H9 (cell line): Measurements from ENCODE around the gene SNHG17. TPM values are rescaled to one million over a fixed set of nuclear protein-coding genes. Genes with fewer than 3 reads are reported as not detected.

Experiments
- DNase-seq: peaks from one replicate; pipeline ENCODE4 v3.0.0-alpha.2; 2017
- H2AFZ ChIP-seq: one replicate; pipeline ENCODE4 v1.6.1; 2013; ENCODE audit warnings: mild to moderate bottlenecking, low read length, control low read depth, moderate library complexity
- H2AK5ac ChIP-seq: 2 replicates; pipeline ENCODE4 v1.6.1; 2013; ENCODE audit warnings: low read length, control low read depth, mixed read lengths; ENCODE audit not compliant: insufficient read length
- H2BK120ac ChIP-seq: one replicate; pipeline ENCODE4 v1.6.1; 2013; ENCODE audit warnings: low read depth, mild to moderate bottlenecking, low read length, control low read depth, inconsistent platforms; ENCODE audit not compliant: poor library complexity, severe bottlenecking
- H2BK12ac ChIP-seq: 2 replicates; pipeline ENCODE4 v1.6.1; 2013; ENCODE audit warnings: low read length, control low read depth, mixed read lengths, low read depth; ENCODE audit not compliant: insufficient read length
- H2BK15ac ChIP-seq: 2 replicates; pipeline ENCODE4 v1.6.1; 2013; ENCODE audit warnings: low read depth, low read length, control low read depth
- H2BK20ac ChIP-seq: one replicate; pipeline ENCODE4 v1.6.1; 2013; ENCODE audit warnings: low read depth, mild to moderate bottlenecking, low read length, control low read depth, inconsistent platforms; ENCODE audit not compliant: poor library complexity, severe bottlenecking
- H2BK5ac ChIP-seq: 2 replicates; pipeline ENCODE4 v1.6.1; 2013; ENCODE audit warnings: low read length, control low read depth, mixed read lengths; ENCODE audit not compliant: insufficient read length
- H3K14ac ChIP-seq: 2 replicates; pipeline ENCODE4 v1.6.1; 2013; ENCODE audit warnings: low read length, control low read depth; ENCODE audit not compliant: insufficient read depth
- H3K18ac ChIP-seq: 2 replicates; pipeline ENCODE4 v1.6.1; 2013; ENCODE audit warnings: low read depth, mild to moderate bottlenecking, mixed read lengths, low read length, control low read depth; ENCODE audit not compliant: insufficient read length
- H3K23ac ChIP-seq: 2 replicates; pipeline ENCODE4 v1.6.1; 2013; ENCODE audit warnings: low read length, control low read depth, mixed read lengths, low read depth; ENCODE audit not compliant: insufficient read length
- H3K23me2 ChIP-seq: 2 replicates; pipeline ENCODE4 v1.6.1; 2013; ENCODE audit warnings: low read depth, mild to moderate bottlenecking, mixed read lengths, low read length, control low read depth; ENCODE audit not compliant: insufficient read length, poor library complexity, severe bottlenecking
- H3K27ac ChIP-seq: 2 replicates; pipeline ENCODE4 v1.5.1; 2013; ENCODE audit warnings: low read length, control low read depth, mixed read lengths, low read depth; ENCODE audit not compliant: insufficient read length
- H3K27me3 ChIP-seq: 2 replicates; pipeline ENCODE4 v1.6.1; 2013; ENCODE audit warnings: low read length, control low read depth, inconsistent platforms; ENCODE audit not compliant: insufficient read depth
- H3K4ac ChIP-seq: 2 replicates; pipeline ENCODE4 v1.6.1; 2013; ENCODE audit warnings: low read depth, mild to moderate bottlenecking, control low read depth, inconsistent platforms, low read length, moderate library complexity
- H3K4me1 ChIP-seq: 2 replicates; pipeline ENCODE4 v1.6.1; 2013; ENCODE audit warnings: low read length, control low read depth, inconsistent platforms; ENCODE audit not compliant: insufficient read depth
- H3K4me2 ChIP-seq: 2 replicates; pipeline ENCODE4 v1.6.1; 2013; ENCODE audit warnings: low read length, control low read depth, mixed read lengths; ENCODE audit not compliant: insufficient read length, insufficient read depth
- H3K56ac ChIP-seq: 2 replicates; pipeline ENCODE4 v1.6.1; 2013; ENCODE audit warnings: low read depth, mild to moderate bottlenecking, mixed read lengths, low read length, control low read depth; ENCODE audit not compliant: insufficient read length
- H3K79me1 ChIP-seq: 2 replicates; pipeline ENCODE4 v1.6.1; 2013; ENCODE audit warnings: low read depth, mild to moderate bottlenecking, moderate library complexity, low read length, control low read depth, inconsistent platforms; ENCODE audit not compliant: insufficient read depth, poor library complexity, severe bottlenecking
- H3K79me2 ChIP-seq: 2 replicates; pipeline ENCODE4 v1.6.1; 2013; ENCODE audit warnings: low read length, control low read depth, inconsistent platforms; ENCODE audit not compliant: insufficient read depth
- H3K9ac ChIP-seq: 2 replicates; pipeline ENCODE4 v1.6.1; 2013; ENCODE audit warnings: low read length, control low read depth, mixed read lengths; ENCODE audit not compliant: insufficient read length; ENCODE audit errors: extremely low read depth
- H3K9me3 ChIP-seq: one replicate; pipeline ENCODE4 v1.6.1; 2013; ENCODE audit warnings: low read depth, low read length, inconsistent platforms; ENCODE audit not compliant: control insufficient read depth
- H3T11ph ChIP-seq: one replicate; pipeline ENCODE4 v1.6.1; 2013; ENCODE audit warnings: mild to moderate bottlenecking, low read length, control low read depth, inconsistent platforms
- H4K20me1 ChIP-seq: one replicate; pipeline ENCODE4 v1.6.1; 2013; ENCODE audit not compliant: control insufficient read depth, insufficient read length, insufficient read depth
- H4K5ac ChIP-seq: 2 replicates; pipeline ENCODE4 v1.6.1; 2013; ENCODE audit warnings: low read depth, mild to moderate bottlenecking, mixed read lengths, low read length, control low read depth; ENCODE audit not compliant: insufficient read length
- H4K8ac ChIP-seq: replicated peaks from 2 replicates; pipeline ENCODE4 v1.6.1; 2013; ENCODE audit warnings: low read length, control low read depth, mixed read lengths, low read depth; ENCODE audit not compliant: insufficient read length
- H4K91ac ChIP-seq: 2 replicates; pipeline ENCODE4 v1.6.1; 2013; ENCODE audit warnings: low read depth, mild to moderate bottlenecking, moderate library complexity, mixed read lengths, low read length, control low read depth; ENCODE audit not compliant: insufficient read length
- H3K27ac Mint-ChIP-seq, 3 experiments: 2 replicates in 2 of 3; 3 replicates in 1 of 3; pipeline ENCODE4 v1.8.0; 2020 to 2021; ENCODE audit warnings: mixed read lengths in 3 of 3, mild to moderate bottlenecking in 1 of 3, moderate library complexity in 1 of 3
- H3K27me3 Mint-ChIP-seq: 2 replicates; pipeline ENCODE4 v1.8.0; 2021; ENCODE audit warnings: low read depth, mild to moderate bottlenecking, moderate library complexity, mixed read lengths
- H3K36me3 Mint-ChIP-seq, 3 experiments: 2 replicates in 2 of 3; 3 replicates in 1 of 3; pipeline ENCODE4 v1.8.0; 2020 to 2021; ENCODE audit warnings: low read depth in 3 of 3, mixed read lengths in 3 of 3; ENCODE audit not compliant: insufficient read depth in 1 of 3
- H3K4me1 Mint-ChIP-seq, 2 experiments: 2 replicates each; pipeline ENCODE4 v1.8.0; 2020; ENCODE audit warnings: mixed read lengths in 2 of 2
- H3K4me3 Mint-ChIP-seq, 2 experiments: 2 replicates in 1 of 2; 3 replicates in 1 of 2; pipeline ENCODE4 v1.8.0; 2020 to 2021; ENCODE audit warnings: mild to moderate bottlenecking in 2 of 2, mixed read lengths in 2 of 2, moderate library complexity in 1 of 2
- H3K9me3 Mint-ChIP-seq, 2 experiments: 2 replicates in 1 of 2; 3 replicates in 1 of 2; pipeline ENCODE4 v1.8.0; 2020; ENCODE audit warnings: mild to moderate bottlenecking in 2 of 2, mixed read lengths in 2 of 2, moderate library complexity in 1 of 2
- CTCF ChIP-seq: fragments of 200-600 bp; sonication (generic); conservative IDR thresholded peaks from 3 replicates; pipeline ENCODE4 v1.8.0; 2021; ENCODE audit warnings: antibody characterized with exemption, mild to moderate bottlenecking
- WGBS: extraction: QIAGEN DNeasy Blood & Tissue Kit; methylation state at CpG from one replicate; pipeline ENCODE4 v1.1.7; 2013; ENCODE audit warnings: missing lambda C conversion rate, low lambda C conversion rate, mixed read lengths; ENCODE audit not compliant: insufficient read length; ENCODE audit errors: extremely low coverage; 5-methylcytosine and 5-hydroxymethylcytosine counted together
- total RNA-seq: library from RNA; stranded (reverse); gene quantifications from 2 replicates; pipeline ENCODE4 v1.2.1, GENCODE V29; 2021

The SNHG17 gene
- total RNA-seq, 1 experiment from 2014 or later: 70.1 TPM

DNA sequence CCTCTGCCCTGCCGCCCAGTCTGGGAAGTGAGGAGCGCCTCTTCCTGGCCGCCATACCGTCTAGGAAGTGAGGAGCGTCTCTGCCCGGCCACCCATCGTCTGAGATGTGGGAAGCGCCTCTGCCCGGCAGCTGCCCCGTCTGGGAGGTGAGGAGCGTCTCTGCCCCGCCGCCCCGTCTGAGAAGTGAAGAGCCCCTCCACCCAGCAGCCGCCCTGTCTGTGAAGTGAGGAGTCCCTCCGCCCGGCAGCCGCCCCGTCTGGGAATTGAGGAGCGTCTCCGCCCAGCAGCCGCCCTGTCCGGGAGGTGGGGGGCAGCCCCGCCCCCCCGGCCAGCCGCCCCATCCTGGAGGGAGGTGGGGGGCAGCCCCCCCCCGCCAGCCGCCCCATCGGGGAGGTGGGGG lies 27.8 kb downstream of the SNHG17 start:
- no peak overlapping the region for H3K4me2 ChIP-seq
- H4K91ac ChIP-seq: no peak overlapping the region
- Mint-ChIP-seq H3K36me3 (peaks cover 17 to 36% (median 24%) of the 10 kb centered on the region in 3 experiments), H3K4me1 (peaks cover 6% of the 10 kb centered on the region in 2 experiments; a peak in 2 of 4 replicates), H3K27ac (no peak overlapping the region), H3K9me3 (peaks cover 24 to 30% of the 10 kb centered on the region in 2 experiments; a peak in 4 of 5 replicates), H3K27me3 (no peaks in the 10 kb centered on the region), H3K4me3 (no peak overlapping the region)
- H3K4me1 ChIP-seq: no peaks in the 10 kb centered on the region
- no peak overlapping the region for H3K9ac ChIP-seq
- H3K79me2 ChIP-seq: no peaks in the 10 kb centered on the region
- no peaks in the 10 kb centered on the region for H3K23me2 ChIP-seq
- no peak overlapping the region for H2BK12ac ChIP-seq
- H3K9me3 ChIP-seq: no peaks in the 10 kb centered on the region
- H3K23ac ChIP-seq: no peak overlapping the region
- no peak overlapping the region for H2BK120ac ChIP-seq
- no peak overlapping the region for H4K8ac ChIP-seq
- no peak overlapping the region for H2AK5ac ChIP-seq
- H4K20me1 ChIP-seq: no peaks in the 10 kb centered on the region
- no peak overlapping the region for H3K18ac ChIP-seq
- WGBS: no CpG with 5 or more reads among the region's 29 CpGs
- no peak overlapping the region for H4K5ac ChIP-seq
- no peak overlapping the region for H2AFZ ChIP-seq
- no peaks in the 10 kb centered on the region for H3K27me3 ChIP-seq
- H2BK15ac ChIP-seq: no peak overlapping the region
- DNase-seq: no peak
- H3K14ac ChIP-seq: no peak overlapping the region
- H2BK20ac ChIP-seq: no peak overlapping the region
- H2BK5ac ChIP-seq: no peak overlapping the region
- H3K27ac ChIP-seq: no peak overlapping the region
- H3K4ac ChIP-seq: no peak overlapping the region
- H3T11ph ChIP-seq: no peak overlapping the region
- no peak overlapping the region for H3K56ac ChIP-seq
- no peaks in the 10 kb centered on the region for H3K79me1 ChIP-seq
- TF ChIP-seq CTCF: no peak
